ENCODE results near the gene PDGFA.
A peak's percentile ranks its signal among the peaks of the same experiment; 100 is the strongest.
"Not testable (repeated sequence)": the region's sequence is repeated elsewhere in the genome, so short reads cannot be mapped to it uniquely, and the experiment has no call there.

The PDGFA gene

GRCh38 chr7:519484-520390, at the start of gene PDGFA:
Gene PDGFA (minus strand): TSS chr7:519846. CDS start chr7:519001, 845 bp downstream.
- DNase-seq, result peak; percentile 82

- no peak for DNase-seq
These were observed 48.6 kb upstream of the PDGFA start for GRCh38 chr7:568031-568951.

- no peak for DNase-seq
These were observed 47.7 kb upstream of the PDGFA start for GRCh38 chr7:567305-567883.

- no peak for DNase-seq
These were observed 46.5 kb upstream of the PDGFA start for GRCh38 chr7:566100-566499.

GRCh38 chr7:564176-564865, 44.7 kb upstream of the PDGFA start:
- no peak for DNase-seq

- DNase-seq, result no peak
These were observed 44.1 kb upstream of the PDGFA start for GRCh38 chr7:563629-564170.

GRCh38 chr7:562789-563628, 43.4 kb upstream of the PDGFA start:
- DNase-seq, result no peak

GRCh38 chr7:562374-562675, 42.7 kb upstream of the PDGFA start:
- DNase-seq, result no peak

- DNase-seq, result no peak
These were observed 42.2 kb upstream of the PDGFA start for GRCh38 chr7:561631-562373.

GRCh38 chr7:560966-561630, 41.5 kb upstream of the PDGFA start:
- no peak for DNase-seq

GRCh38 chr7:559396-559705, 39.7 kb upstream of the PDGFA start:
- DNase-seq, result no peak

GRCh38 chr7:557558-557881, 37.9 kb upstream of the PDGFA start:
- no peak for DNase-seq

- DNase-seq, result no peak
These were observed 37.4 kb upstream of the PDGFA start for GRCh38 chr7:556837-557557.

GRCh38 chr7:556291-556826, 36.7 kb upstream of the PDGFA start:
- no peak for DNase-seq

- DNase-seq, result no peak
These were observed 36.0 kb upstream of the PDGFA start for GRCh38 chr7:555551-556160.

- no peak for DNase-seq
These were observed 34.0 kb upstream of the PDGFA start for GRCh38 chr7:553636-554111.

GRCh38 chr7:552868-553635, 33.4 kb upstream of the PDGFA start:
- no peak for DNase-seq

- DNase-seq, result not testable (repeated sequence)
These were observed 32.7 kb upstream of the PDGFA start for GRCh38 chr7:552151-552867.

Data from NCI-H226 (cell line).